NCI-H2029 (cell line): ENCODE results near the gene SMURF2.
A peak's percentile ranks its signal among the peaks of the same experiment; 100 is the strongest.
"Not testable (repeated sequence)": the region's sequence is repeated elsewhere in the genome, so short reads cannot be mapped to it uniquely, and the experiment has no call there.

Source experiments
- DNase-seq: peaks from one replicate; lab custom pipeline; 2025; lab: John Stamatoyannopoulos, UW

The SMURF2 gene

GRCh38 chr17:64661976-64662773 lies at the start of gene SMURF2:
TSS of gene SMURF2 (minus strand) at chr17:64662307. CDS start at chr17:64661880, 427 bp downstream.
- DNase-seq, result peak; percentile 62

- DNase-seq, result no peak
These were observed 47.4 kb upstream of the SMURF2 start for GRCh38 chr17:64709481-64709880.

GRCh38 chr17:64707050-64707591 lies 45.0 kb upstream of the SMURF2 start:
- DNase-seq, result peak; percentile 89

GRCh38 chr17:64706224-64707049 lies 44.3 kb upstream of the SMURF2 start:
- DNase-seq, result peak; percentile 81

GRCh38 chr17:64702815-64703214 lies 40.7 kb upstream of the SMURF2 start:
- no peak for DNase-seq

- DNase-seq, result no peak
These were observed 36.6 kb upstream of the SMURF2 start for GRCh38 chr17:64698725-64699124.

GRCh38 chr17:64694207-64694606 lies 32.1 kb upstream of the SMURF2 start:
- peak; percentile 61 for DNase-seq

- no peak for DNase-seq
These were observed 30.1 kb upstream of the SMURF2 start for GRCh38 chr17:64692187-64692586.

GRCh38 chr17:64689106-64689505 lies 27.0 kb upstream of the SMURF2 start:
- no peak for DNase-seq

- DNase-seq, result no peak
These were observed 26.4 kb upstream of the SMURF2 start for GRCh38 chr17:64688481-64688880.

GRCh38 chr17:64687961-64688360 lies 25.9 kb upstream of the SMURF2 start:
- no peak for DNase-seq

GRCh38 chr17:64687376-64687775 lies 25.3 kb upstream of the SMURF2 start:
- DNase-seq, result no peak

GRCh38 chr17:64686705-64687104 lies 24.6 kb upstream of the SMURF2 start:
- DNase-seq, result no peak

GRCh38 chr17:64685705-64686104 lies 23.6 kb upstream of the SMURF2 start:
- no peak for DNase-seq

- no peak for DNase-seq
These were observed 21.7 kb upstream of the SMURF2 start for GRCh38 chr17:64683796-64684195.

GRCh38 chr17:64682261-64683181 lies 20.4 kb upstream of the SMURF2 start:
- DNase-seq, result no peak

- DNase-seq, result no peak
These were observed 17.7 kb upstream of the SMURF2 start for GRCh38 chr17:64679710-64680216.

- DNase-seq, result no peak
These were observed 14.7 kb upstream of the SMURF2 start for GRCh38 chr17:64676763-64677162.

- not testable (repeated sequence) for DNase-seq
These were observed 8.9 kb upstream of the SMURF2 start for GRCh38 chr17:64670843-64671590.

- DNase-seq, result not testable (repeated sequence)
These were observed 6.0 kb upstream of the SMURF2 start for GRCh38 chr17:64667807-64668721.
